SK-N-SH treated with all-trans-retinoic acid at 6 μM for 48 hours (cell line): ENCODE data around the gene NHS.
A peak's percentile ranks its signal among the peaks of the same experiment; 100 is the strongest.
"Not testable (repeated sequence)": the region's sequence is repeated elsewhere in the genome, so short reads cannot be mapped to it uniquely, and the experiment has no call there.

ENCODE experiments used
- ATAC-seq: fragments of 200-7000 bp; cut with Tn5 transposase; 3 replicates; pipeline ENCODE4 v1.9.1; 2020; ENCODE audit warnings: mild to moderate bottlenecking, moderate library complexity
- ARNTL ChIP-seq: fragments of 450-650 bp; formaldehyde crosslinking; IDR thresholded peaks from 2 replicates; pipeline ENCODE4 v1.5.0; 2020; ENCODE audit warnings: low read depth, mild to moderate bottlenecking, moderate library complexity, borderline replicate concordance
- CSDC2 ChIP-seq: fragments of 250-450 bp; sonication (Bioruptor Pico); IDR thresholded peaks from 2 replicates; pipeline ENCODE4 v1.5.0; 2020; ENCODE audit warnings: mild to moderate bottlenecking, moderate library complexity
- ESRRG ChIP-seq: fragments of 250-450 bp; sonication (Bioruptor Pico); IDR thresholded peaks from 2 replicates; pipeline ENCODE4 v1.6.1; 2021; ENCODE audit warnings: mild to moderate bottlenecking
- GLIS3 ChIP-seq: fragments of 250-450 bp; sonication (Bioruptor Pico); IDR thresholded peaks from 2 replicates; pipeline ENCODE4 v1.5.0; 2020; ENCODE audit warnings: mild to moderate bottlenecking, moderate library complexity
- ISL1 ChIP-seq: fragments of 250-450 bp; sonication (Bioruptor Pico); IDR thresholded peaks from 2 replicates; pipeline ENCODE4 v2.1.2; 2022; ENCODE audit warnings: mild to moderate bottlenecking, moderate library complexity
- OSR1 ChIP-seq: fragments of 250-450 bp; sonication (Bioruptor Pico); IDR thresholded peaks from 2 replicates; pipeline ENCODE4 v1.8.0; 2022; ENCODE audit warnings: moderate library complexity, mild to moderate bottlenecking, inconsistent platforms
- PPARA ChIP-seq: fragments of 250-450 bp; sonication (Bioruptor Pico); IDR thresholded peaks from 2 replicates; pipeline ENCODE4 v1.5.0; 2020; ENCODE audit warnings: mild to moderate bottlenecking, borderline replicate concordance
- RARB ChIP-seq: fragments of 250-450 bp; sonication (Bioruptor Pico); IDR thresholded peaks from 2 replicates; pipeline ENCODE4 v1.8.0; 2021; ENCODE audit warnings: mild to moderate bottlenecking, moderate library complexity
- TCF4 ChIP-seq: fragments of 250-450 bp; sonication (Bioruptor Pico); IDR thresholded peaks from 2 replicates; pipeline ENCODE4 v1.8.0; 2021; ENCODE audit warnings: mild to moderate bottlenecking, moderate library complexity, borderline replicate concordance
- TSHZ2 ChIP-seq: fragments of 250-450 bp; sonication (Bioruptor Pico); IDR thresholded peaks from 2 replicates; pipeline ENCODE4 v1.5.0; 2020; ENCODE audit warnings: mild to moderate bottlenecking, moderate library complexity
- ZC3H10 ChIP-seq: fragments of 250-450 bp; sonication (Bioruptor Pico); IDR thresholded peaks from 2 replicates; pipeline ENCODE4 v1.5.1; 2021; ENCODE audit warnings: mild to moderate bottlenecking, moderate library complexity
- ZFP3 ChIP-seq: fragments of 250-450 bp; sonication (Bioruptor Pico); IDR thresholded peaks from 2 replicates; pipeline ENCODE4 v1.5.0; 2020; ENCODE audit warnings: mild to moderate bottlenecking, moderate library complexity
- ZFP30 ChIP-seq: fragments of 450-650 bp; formaldehyde crosslinking; IDR thresholded peaks from 2 replicates; pipeline ENCODE4 v1.5.0; 2022; ENCODE audit warnings: mild to moderate bottlenecking, moderate library complexity
- ZNF565 ChIP-seq: fragments of 450-650 bp; formaldehyde crosslinking; conservative IDR thresholded peaks from 2 replicates; pipeline ENCODE4 v1.5.0; 2020; ENCODE audit warnings: low read depth, mild to moderate bottlenecking, moderate library complexity
- ZNF70 ChIP-seq: fragments of 450-650 bp; formaldehyde crosslinking; IDR thresholded peaks from 2 replicates; pipeline ENCODE4 v1.5.0; 2020; ENCODE audit warnings: mild to moderate bottlenecking, moderate library complexity
- ZNF8 ChIP-seq: fragments of 450-650 bp; formaldehyde crosslinking; IDR thresholded peaks from 2 replicates; pipeline ENCODE4 v1.5.0; 2020; ENCODE audit warnings: mild to moderate bottlenecking, moderate library complexity
- TF ChIP-seq, protein P1 (sequence below): fragments of 250-450 bp; sonication (Bioruptor Pico); IDR thresholded peaks from 2 replicates; pipeline ENCODE4 v1.5.1; 2020; ENCODE audit warnings: low read depth, mild to moderate bottlenecking, moderate library complexity
- TF ChIP-seq, protein P2 (sequence below): fragments of 250-450 bp; sonication (Bioruptor Pico); IDR thresholded peaks from 2 replicates; pipeline ENCODE4 v1.8.0; 2020; ENCODE audit warnings: mild to moderate bottlenecking, moderate library complexity, borderline replicate concordance

The NHS gene

DNA sequence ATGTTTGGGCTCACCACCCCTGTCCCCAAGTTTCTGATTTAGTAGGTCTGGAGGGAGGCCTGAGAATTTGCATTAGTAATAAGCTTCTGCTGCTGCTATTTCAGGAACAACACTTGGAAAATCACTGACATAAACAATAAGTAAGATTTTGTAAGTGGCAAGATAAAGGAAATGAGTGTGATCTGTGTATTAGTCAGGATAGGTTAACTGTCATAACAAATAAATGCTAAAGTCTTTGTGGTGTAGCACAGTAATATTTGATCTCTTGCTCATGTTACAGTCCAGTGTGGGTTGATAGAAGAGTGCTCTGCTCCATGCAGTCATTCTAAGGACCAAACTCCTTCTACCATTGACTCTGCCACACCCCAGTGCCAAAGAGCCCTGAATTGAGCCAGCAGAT, 67.0 kb downstream of the NHS start:
- TF ChIP-seq GLIS3 (no peak), ZNF8 (CRISPR knock-in tag) (no peak), CSDC2 (CRISPR knock-in tag) (no peak), ARNTL (CRISPR knock-in tag) (no peak), ZFP30 (CRISPR knock-in tag) (no peak), OSR1 (CRISPR knock-in tag) (no peak), TCF4 (CRISPR knock-in tag) (no peak), ESRRG (CRISPR knock-in tag) (no peak), ZFP3 (CRISPR knock-in tag) (no peak), ZNF565 (CRISPR knock-in tag) (no peak), RARB (CRISPR knock-in tag) (no peak), ISL1 (CRISPR knock-in tag) (no peak), ZC3H10 (CRISPR knock-in tag) (no peak), TSHZ2 (CRISPR knock-in tag) (no peak), ZNF70 (CRISPR knock-in tag) (no peak)
- TF ChIP-seq, protein P1, sequence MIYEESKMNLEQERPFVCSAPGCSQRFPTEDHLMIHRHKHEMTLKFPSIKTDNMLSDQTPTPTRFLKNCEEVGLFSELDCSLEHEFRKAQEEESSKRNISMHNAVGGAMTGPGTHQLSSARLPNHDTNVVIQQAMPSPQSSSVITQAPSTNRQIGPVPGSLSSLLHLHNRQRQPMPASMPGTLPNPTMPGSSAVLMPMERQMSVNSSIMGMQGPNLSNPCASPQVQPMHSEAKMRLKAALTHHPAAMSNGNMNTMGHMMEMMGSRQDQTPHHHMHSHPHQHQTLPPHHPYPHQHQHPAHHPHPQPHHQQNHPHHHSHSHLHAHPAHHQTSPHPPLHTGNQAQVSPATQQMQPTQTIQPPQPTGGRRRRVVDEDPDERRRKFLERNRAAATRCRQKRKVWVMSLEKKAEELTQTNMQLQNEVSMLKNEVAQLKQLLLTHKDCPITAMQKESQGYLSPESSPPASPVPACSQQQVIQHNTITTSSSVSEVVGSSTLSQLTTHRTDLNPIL: no peak
- TF ChIP-seq, protein P2, sequence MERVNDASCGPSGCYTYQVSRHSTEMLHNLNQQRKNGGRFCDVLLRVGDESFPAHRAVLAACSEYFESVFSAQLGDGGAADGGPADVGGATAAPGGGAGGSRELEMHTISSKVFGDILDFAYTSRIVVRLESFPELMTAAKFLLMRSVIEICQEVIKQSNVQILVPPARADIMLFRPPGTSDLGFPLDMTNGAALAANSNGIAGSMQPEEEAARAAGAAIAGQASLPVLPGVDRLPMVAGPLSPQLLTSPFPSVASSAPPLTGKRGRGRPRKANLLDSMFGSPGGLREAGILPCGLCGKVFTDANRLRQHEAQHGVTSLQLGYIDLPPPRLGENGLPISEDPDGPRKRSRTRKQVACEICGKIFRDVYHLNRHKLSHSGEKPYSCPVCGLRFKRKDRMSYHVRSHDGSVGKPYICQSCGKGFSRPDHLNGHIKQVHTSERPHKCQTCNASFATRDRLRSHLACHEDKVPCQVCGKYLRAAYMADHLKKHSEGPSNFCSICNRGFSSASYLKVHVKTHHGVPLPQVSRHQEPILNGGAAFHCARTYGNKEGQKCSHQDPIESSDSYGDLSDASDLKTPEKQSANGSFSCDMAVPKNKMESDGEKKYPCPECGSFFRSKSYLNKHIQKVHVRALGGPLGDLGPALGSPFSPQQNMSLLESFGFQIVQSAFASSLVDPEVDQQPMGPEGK: no peak

GRCh38 chrX:17442898-17443297, 67.9 kb downstream of the NHS start:
- no peak for ATAC-seq
- TF ChIP-seq ZNF565 (CRISPR knock-in tag): no peak
- no peak for TF ChIP-seq ZFP3 (CRISPR knock-in tag)
- TF ChIP-seq OSR1 (CRISPR knock-in tag): no peak
- no peak for TF ChIP-seq ISL1 (CRISPR knock-in tag)
- no peak for TF ChIP-seq GLIS3
- TF ChIP-seq, protein P2: no peak
- TF ChIP-seq, protein P1: no peak

More for the DNA sequence above, 67.0 kb downstream of the NHS start:
- ATAC-seq: peak; percentile 93

DNA sequence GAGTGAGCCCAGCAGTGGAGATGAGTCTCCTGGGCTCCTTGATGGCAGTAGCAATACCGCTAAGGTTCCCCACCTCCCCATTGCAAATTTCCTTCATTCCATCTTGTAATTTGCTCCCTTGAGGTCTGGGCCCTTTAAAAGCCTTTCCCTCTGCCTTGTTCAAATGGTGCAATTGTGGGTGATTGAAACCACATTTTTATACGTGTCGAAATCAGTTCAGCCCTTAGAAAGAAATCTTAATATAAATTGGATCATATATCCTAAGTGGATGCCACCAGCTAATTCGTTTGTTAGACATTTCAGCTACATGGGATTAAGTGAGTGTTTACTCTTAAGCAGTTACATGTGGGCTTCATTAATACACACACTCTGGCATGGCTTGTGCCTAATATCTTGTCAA, 68.6 kb downstream of the NHS start:
- ATAC-seq: no peak
- TF ChIP-seq ZNF8 (CRISPR knock-in tag) (no peak), ARNTL (CRISPR knock-in tag) (no peak), ESRRG (CRISPR knock-in tag) (no peak), ZFP30 (CRISPR knock-in tag) (no peak), ISL1 (CRISPR knock-in tag) (no peak), PPARA (CRISPR knock-in tag) (no peak), ZFP3 (CRISPR knock-in tag) (no peak), ZC3H10 (CRISPR knock-in tag) (no peak)

- ATAC-seq: not testable (repeated sequence)
Measured at GRCh38 chrX:17446269-17446668, 71.3 kb downstream of the NHS start.
